Stimulated activated CD4-positive, alpha-beta T cell treated with anti-CD3 and anti-CD28 coated beads, Interleukin-4, amount 100 ng/mL, for 48 hours (primary cell): ENCODE measurements around the gene ZDHHC18.

Experiments used
- DNase-seq, 2 donors: peaks; one replicate each; pipeline ENCODE4 v3.0.0-alpha.2; 2020; ENCODE audit warnings: low read depth in 2 of 2

Gene ZDHHC18

GRCh38 chr1:26897351-26897750 lies 70.9 kb downstream of the ZDHHC18 start:
- DNase-seq, result no peak

GRCh38 chr1:26900001-26900814 lies 73.7 kb downstream of the ZDHHC18 start, which contains the start of gene GPATCH3:
TSS of gene GPATCH3 (minus strand) at chr1:26900467. CDS start at chr1:26900442, 25 bp downstream.
- peak; percentile 84 to 85 for DNase-seq

- DNase-seq, result no peak
Measured at GRCh38 chr1:26900815-26901511, 74.5 kb downstream of the ZDHHC18 start.
